IPS-18a (cell line): ENCODE data around the gene ZNF385A.

Source experiments
- H3K27ac ChIP-seq: one replicate; pipeline ENCODE4 v1.5.1; 2013; ENCODE audit warnings: low read length
- H3K27me3 ChIP-seq: one replicate; pipeline ENCODE4 v1.6.1; 2013; ENCODE audit warnings: mild to moderate bottlenecking, low read length; ENCODE audit not compliant: control insufficient read depth, insufficient read depth
- H3K36me3 ChIP-seq: one replicate; pipeline ENCODE4 v1.6.1; 2013; ENCODE audit warnings: low read depth, low read length; ENCODE audit not compliant: control insufficient read depth
- H3K4me1 ChIP-seq: one replicate; pipeline ENCODE4 v1.6.1; 2013; ENCODE audit warnings: low read depth, low read length; ENCODE audit not compliant: control insufficient read depth
- H3K4me3 ChIP-seq: one replicate; pipeline ENCODE4 v1.5.1; 2013; ENCODE audit warnings: low read length
- H3K9ac ChIP-seq: one replicate; pipeline ENCODE4 v1.6.1; 2013; ENCODE audit warnings: mild to moderate bottlenecking, low read length, moderate library complexity
- H3K9me3 ChIP-seq: one replicate; pipeline ENCODE4 v1.6.1; 2013; ENCODE audit warnings: low read depth, low read length; ENCODE audit not compliant: control insufficient read depth

Gene ZNF385A

DNA sequence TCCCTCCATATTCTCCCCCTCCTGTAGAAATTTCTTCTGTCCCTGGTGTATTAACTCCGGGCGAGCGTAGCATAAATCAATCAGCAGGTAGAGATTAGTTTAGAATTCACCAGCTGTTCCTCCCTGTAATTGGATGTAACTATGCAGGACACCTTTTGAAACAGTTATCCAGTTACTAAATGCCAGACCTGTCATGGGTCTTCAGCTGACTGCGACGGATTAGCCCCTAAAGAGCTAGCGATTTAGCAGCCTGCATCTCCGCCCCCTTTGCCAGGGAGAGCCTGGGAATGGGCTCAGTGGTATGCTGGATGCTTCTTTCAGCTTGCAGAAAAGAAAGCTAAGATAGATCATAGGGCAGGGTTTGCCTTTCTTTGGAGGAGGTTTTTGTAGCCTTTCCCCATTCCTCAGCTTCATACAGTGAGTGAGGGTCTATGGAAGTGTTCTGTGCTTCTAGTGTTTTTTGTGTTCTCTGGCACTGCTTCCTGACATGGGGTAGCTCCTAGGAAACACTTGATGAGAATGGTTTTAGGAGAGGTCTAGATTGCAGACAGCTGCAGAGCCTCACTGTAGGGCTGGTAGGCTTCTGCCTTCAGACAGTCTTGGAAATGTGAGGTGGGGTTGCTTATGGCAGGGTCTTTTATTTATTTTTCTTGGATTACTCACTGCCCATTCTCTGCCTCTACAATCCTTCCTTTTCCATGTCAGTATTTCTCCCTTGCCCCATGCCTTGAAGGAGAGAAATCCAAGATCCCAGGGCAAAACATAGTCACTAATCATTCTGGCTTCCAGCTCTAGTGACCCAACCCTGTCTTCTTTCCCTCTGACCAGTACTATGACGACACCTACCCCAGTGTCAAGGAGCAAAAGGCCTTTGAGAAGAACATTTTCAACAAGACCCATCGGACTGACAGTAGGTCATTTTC is 42.9 kb downstream of the ZNF385A start:
- no peak overlapping the region for H3K9ac ChIP-seq
- no peak overlapping the region for H3K27ac ChIP-seq
- H3K36me3 ChIP-seq, result peaks cover 28% of the 10 kb centered on the region
- no peaks in the 10 kb centered on the region for H3K4me1 ChIP-seq
- H3K27me3 ChIP-seq, result no peaks in the 10 kb centered on the region
- H3K9me3 ChIP-seq, result no peaks in the 10 kb centered on the region
- H3K4me3 ChIP-seq, result no peak overlapping the region

DNA sequence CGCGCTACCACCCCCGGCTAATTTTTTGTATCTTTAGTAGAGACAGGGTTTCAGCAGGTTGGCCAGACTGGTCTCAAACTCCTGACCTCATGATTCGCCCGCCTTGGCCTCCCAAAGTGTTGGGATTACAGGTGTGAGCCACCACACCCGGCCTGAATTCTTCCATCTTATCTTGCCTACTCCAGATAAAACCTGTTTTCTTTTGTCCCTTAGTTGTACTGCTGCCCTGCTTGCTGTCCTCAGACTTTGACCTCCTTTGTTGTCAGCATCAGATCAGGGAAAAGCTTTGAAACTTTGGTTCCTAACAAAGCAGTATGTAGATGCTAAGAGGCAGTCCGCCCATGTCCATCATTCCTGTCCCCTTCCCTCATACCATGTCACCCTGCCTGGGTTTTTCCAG is 43.7 kb downstream of the ZNF385A start:
- no peaks in the 10 kb centered on the region for H3K9me3 ChIP-seq
- H3K9ac ChIP-seq, result no peak overlapping the region
- no peak overlapping the region for H3K27ac ChIP-seq
- no peaks in the 10 kb centered on the region for H3K27me3 ChIP-seq
- no peak overlapping the region for H3K4me3 ChIP-seq
- peaks cover 28% of the 10 kb centered on the region for H3K36me3 ChIP-seq
- H3K4me1 ChIP-seq, result no peaks in the 10 kb centered on the region

DNA sequence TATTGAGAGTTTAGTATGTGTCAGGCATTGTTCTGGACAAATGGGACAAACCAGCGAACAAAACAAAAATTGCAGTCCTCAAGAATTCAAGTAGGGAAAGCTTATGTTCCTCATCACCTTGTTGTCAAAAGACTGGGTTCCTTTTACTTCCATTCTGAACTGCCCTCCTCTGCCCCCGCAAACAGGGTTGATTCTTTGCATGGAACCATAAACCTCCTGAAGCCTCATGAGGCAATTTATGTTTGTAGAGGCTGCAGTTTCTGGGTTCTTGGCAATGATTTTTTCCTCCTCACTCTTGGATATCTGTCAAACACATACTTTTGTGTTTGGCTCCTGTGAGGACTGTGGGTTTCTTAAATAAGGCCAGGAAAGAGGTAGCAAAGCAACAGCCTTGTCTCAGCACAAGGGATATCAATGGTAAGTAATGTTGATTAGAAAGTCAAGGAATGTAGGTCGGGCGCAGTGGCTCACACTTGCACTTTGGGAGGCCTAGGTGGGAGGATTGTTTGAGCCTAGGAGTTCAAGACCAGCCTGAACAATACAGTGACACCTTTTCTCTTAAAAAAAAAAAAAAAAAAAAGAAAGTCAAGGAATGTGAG is 45.7 kb downstream of the ZNF385A start:
- Histone ChIP-seq H3K36me3 (peaks cover 19% of the 10 kb centered on the region), H3K27me3 (no peaks in the 10 kb centered on the region), H3K4me3 (no peak overlapping the region), H3K4me1 (no peaks in the 10 kb centered on the region), H3K9me3 (no peaks in the 10 kb centered on the region), H3K9ac (no peak overlapping the region), H3K27ac (no peak overlapping the region)

DNA sequence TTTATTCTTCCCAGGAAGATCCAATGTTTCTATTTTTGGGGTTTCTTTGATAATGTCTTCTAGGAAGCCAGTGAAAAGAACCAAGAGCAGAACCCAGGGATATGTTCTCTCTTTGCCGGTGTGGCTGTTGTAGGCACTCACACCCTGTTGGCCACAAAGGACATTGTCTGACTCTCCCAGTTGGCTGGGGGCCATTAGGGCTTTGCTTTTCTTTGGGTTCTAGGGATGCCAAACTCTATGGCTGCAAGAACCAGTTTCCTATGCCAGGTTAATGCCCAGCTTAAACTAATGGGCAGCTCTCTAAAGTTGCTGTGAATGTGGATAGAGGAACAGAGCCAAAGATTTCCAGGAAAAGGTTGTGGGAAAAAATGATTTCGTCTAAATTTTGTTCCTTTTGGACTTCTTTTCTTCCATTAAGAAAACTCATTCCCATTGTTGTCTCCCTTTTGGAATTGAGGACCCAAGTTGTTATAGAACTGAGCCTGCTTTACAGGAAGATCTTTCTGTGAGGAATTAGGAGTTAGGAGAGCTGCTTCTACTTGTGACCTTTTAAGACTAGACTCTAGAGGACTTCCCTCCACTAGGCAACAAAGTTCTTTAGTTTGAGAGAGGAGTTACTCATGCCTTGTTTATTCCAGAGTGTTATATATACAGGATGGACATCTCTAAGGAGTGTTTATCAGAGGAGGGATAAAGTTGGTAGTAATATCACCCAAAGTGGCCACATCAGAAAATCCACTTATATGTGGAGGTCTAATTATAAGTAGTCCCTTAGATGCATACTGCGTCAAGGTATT is 46.5 kb downstream of the ZNF385A start:
- H3K36me3 ChIP-seq, result peaks cover 11% of the 10 kb centered on the region
- H3K27me3 ChIP-seq, result no peaks in the 10 kb centered on the region
- no peak overlapping the region for H3K4me3 ChIP-seq
- H3K27ac ChIP-seq, result no peak overlapping the region
- H3K4me1 ChIP-seq, result no peaks in the 10 kb centered on the region
- H3K9ac ChIP-seq, result no peak overlapping the region
- no peaks in the 10 kb centered on the region for H3K9me3 ChIP-seq

- no peak overlapping the region for H3K27ac ChIP-seq
Observed at GRCh38 chr12:54337280-54337842, 47.2 kb downstream of the ZNF385A start.

DNA sequence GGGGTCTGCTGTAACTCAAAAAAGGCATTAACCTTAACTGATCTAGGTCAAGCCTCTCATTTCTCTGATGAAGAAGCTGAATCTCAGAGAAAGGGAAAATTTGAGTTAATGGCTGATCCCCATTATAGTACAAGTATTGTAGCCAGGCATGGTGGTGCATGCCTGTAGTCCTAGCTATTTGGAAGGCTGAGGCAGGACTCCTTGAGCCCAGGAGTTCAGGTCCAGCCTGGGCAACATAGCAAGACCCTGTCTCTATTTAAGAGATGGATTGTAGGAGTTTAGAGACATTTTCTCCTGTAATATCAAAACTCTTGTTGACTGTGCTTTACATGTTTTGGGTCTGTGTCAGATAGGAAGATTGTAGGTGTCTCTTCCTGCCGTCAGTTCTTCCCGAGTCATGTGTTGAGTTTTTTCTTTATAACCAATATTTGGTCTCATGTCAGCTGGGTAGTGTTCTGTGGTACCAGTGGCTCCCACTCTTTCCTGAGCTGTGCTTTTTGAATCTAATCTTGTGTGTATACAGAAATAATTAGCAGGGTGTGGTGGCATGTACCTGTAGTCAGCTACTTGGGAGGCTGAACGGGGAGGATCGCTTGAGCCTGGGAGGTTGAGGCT is 51.0 kb downstream of the ZNF385A start:
- peaks cover 14% of the 10 kb centered on the region for H3K4me1 ChIP-seq
- H3K36me3 ChIP-seq, result no peaks in the 10 kb centered on the region
- H3K27me3 ChIP-seq, result no peaks in the 10 kb centered on the region
- no peak overlapping the region for H3K27ac ChIP-seq
- H3K9ac ChIP-seq, result no peak overlapping the region
- H3K9me3 ChIP-seq, result no peaks in the 10 kb centered on the region
- H3K4me3 ChIP-seq, result no peak overlapping the region

More at GRCh38 chr12:54337280-54337842, 47.2 kb downstream of the ZNF385A start:
- Histone ChIP-seq H3K9me3 (no peaks in the 10 kb centered on the region), H3K4me3 (no peak overlapping the region), H3K9ac (no peak overlapping the region), H3K36me3 (peaks cover 8% of the 10 kb centered on the region), H3K4me1 (no peaks in the 10 kb centered on the region), H3K27me3 (no peaks in the 10 kb centered on the region)

- H3K4me1 ChIP-seq, result peaks cover 16% of the 10 kb centered on the region
- H3K27ac ChIP-seq, result no peak overlapping the region
- H3K27me3 ChIP-seq, result no peaks in the 10 kb centered on the region
Observed at GRCh38 chr12:54331461-54331860, 53.1 kb downstream of the ZNF385A start.

GRCh38 chr12:54330442-54330841 is 54.1 kb downstream of the ZNF385A start:
- Histone ChIP-seq H3K27me3 (no peaks in the 10 kb centered on the region), H3K4me1 (peaks cover 16% of the 10 kb centered on the region), H3K9ac (no peak overlapping the region), H3K4me3 (no peak overlapping the region), H3K27ac (no peak overlapping the region), H3K9me3 (no peaks in the 10 kb centered on the region), H3K36me3 (no peaks in the 10 kb centered on the region)

More at GRCh38 chr12:54331461-54331860, 53.1 kb downstream of the ZNF385A start:
- no peak overlapping the region for H3K9ac ChIP-seq
- H3K9me3 ChIP-seq, result no peaks in the 10 kb centered on the region
- no peaks in the 10 kb centered on the region for H3K36me3 ChIP-seq
- no peak overlapping the region for H3K4me3 ChIP-seq

DNA sequence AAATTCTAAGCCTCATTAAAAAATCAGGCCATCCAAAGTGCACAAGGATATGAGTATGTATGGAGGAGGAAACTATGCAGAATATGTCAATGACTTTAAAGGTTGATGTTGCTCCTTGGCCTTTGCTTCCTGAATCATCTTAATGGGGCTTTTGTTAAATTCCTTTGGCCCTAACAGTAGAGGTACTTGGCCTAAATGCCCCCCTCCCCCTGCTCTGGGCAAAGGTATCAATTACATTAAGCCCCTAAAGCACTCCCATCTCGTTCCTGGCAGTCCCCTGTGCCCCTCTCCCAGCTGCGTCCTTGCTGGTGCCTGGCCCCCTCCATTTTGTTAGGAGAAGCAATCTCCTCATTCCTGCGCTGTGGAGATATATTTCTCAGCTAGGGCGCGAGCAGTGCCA is 54.8 kb downstream of the ZNF385A start:
- H3K27me3 ChIP-seq, result no peaks in the 10 kb centered on the region
- H3K4me1 ChIP-seq, result peaks cover 16% of the 10 kb centered on the region
- no peak overlapping the region for H3K27ac ChIP-seq
- no peak overlapping the region for H3K4me3 ChIP-seq
- H3K9ac ChIP-seq, result no peak overlapping the region
- H3K9me3 ChIP-seq, result no peaks in the 10 kb centered on the region
- no peaks in the 10 kb centered on the region for H3K36me3 ChIP-seq

GRCh38 chr12:54328595-54329337 is 55.8 kb downstream of the ZNF385A start:
- Histone ChIP-seq H3K27ac (no peak overlapping the region), H3K4me1 (peaks cover 16% of the 10 kb centered on the region), H3K4me3 (no peak overlapping the region), H3K36me3 (no peaks in the 10 kb centered on the region), H3K9me3 (no peaks in the 10 kb centered on the region), H3K9ac (no peak overlapping the region), H3K27me3 (no peaks in the 10 kb centered on the region)
